Nephron (organoid): Measurements from ENCODE around the gene CYP2F1.

Experiments used
- H3K27ac Mint-ChIP-seq, 3 experiments: 2 replicates each; pipeline ENCODE4 v1.8.0; 2020; ENCODE audit warnings: mixed read lengths in 3 of 3, mild to moderate bottlenecking in 2 of 3, moderate library complexity in 1 of 3
- H3K27me3 Mint-ChIP-seq: 2 replicates; pipeline ENCODE4 v1.8.0; 2021; ENCODE audit warnings: low read depth, mild to moderate bottlenecking, moderate library complexity, mixed read lengths
- H3K36me3 Mint-ChIP-seq: 2 replicates; pipeline ENCODE4 v1.8.0; 2020; ENCODE audit warnings: low read depth, mixed read lengths
- H3K4me1 Mint-ChIP-seq: 2 replicates; pipeline ENCODE4 v1.8.0; 2020; ENCODE audit warnings: mixed read lengths
- H3K4me3 Mint-ChIP-seq, 3 experiments: 2 replicates each; pipeline ENCODE4 v1.8.0; 2020; ENCODE audit warnings: mild to moderate bottlenecking in 3 of 3, mixed read lengths in 3 of 3, moderate library complexity in 2 of 3
- H3K9me3 Mint-ChIP-seq: 2 replicates; pipeline ENCODE4 v1.8.0; 2020; ENCODE audit warnings: mixed read lengths
- CTCF ChIP-seq, 3 experiments: fragments of 200-600 bp; sonication (generic); IDR thresholded peaks; one replicate each; pipeline ENCODE4 v1.5.0; 2021; ENCODE audit warnings: antibody characterized with exemption in 3 of 3; ENCODE audit not compliant: unreplicated experiment in 3 of 3

Gene CYP2F1

GRCh38 chr19:41114132-41114531, at the start of gene CYP2F1:
Gene CYP2F1 (plus strand): TSS chr19:41114432. CDS start chr19:41116189, 1,757 bp downstream.
- no peak within 1 kb of the TSS for H3K27ac Mint-ChIP-seq
- H3K4me3 Mint-ChIP-seq: no peak within 1 kb of the TSS
- H3K36me3 Mint-ChIP-seq: no peaks in the 10 kb centered on the region
- H3K9me3 Mint-ChIP-seq: peaks cover 4% of the 10 kb centered on the region
- H3K27me3 Mint-ChIP-seq: peaks cover 25% of the 10 kb centered on the region
- no peak for TF ChIP-seq CTCF (IDR thresholded peaks at IDR 0.05; ENCODE audit: unreplicated experiment in 3 of 3)
- no peaks in the 10 kb centered on the region for H3K4me1 Mint-ChIP-seq

- H3K4me3 Mint-ChIP-seq: no peak overlapping the region
- no peaks in the 10 kb centered on the region for H3K4me1 Mint-ChIP-seq
- peaks cover 5% of the 10 kb centered on the region for H3K27me3 Mint-ChIP-seq
- no peak overlapping the region for H3K27ac Mint-ChIP-seq
- no peaks in the 10 kb centered on the region for H3K36me3 Mint-ChIP-seq
- no peaks in the 10 kb centered on the region for H3K9me3 Mint-ChIP-seq
- TF ChIP-seq CTCF (IDR thresholded peaks at IDR 0.05; ENCODE audit: unreplicated experiment in 3 of 3): no peak
These were observed 49.2 kb upstream of the CYP2F1 start for GRCh38 chr19:41064974-41065569.

GRCh38 chr19:41076286-41076685, 37.9 kb upstream of the CYP2F1 start:
- Mint-ChIP-seq H3K27ac (no peak overlapping the region), H3K4me3 (no peak overlapping the region), H3K4me1 (no peaks in the 10 kb centered on the region), H3K27me3 (peaks cover 7% of the 10 kb centered on the region), H3K36me3 (no peaks in the 10 kb centered on the region), H3K9me3 (peaks cover 8% of the 10 kb centered on the region)
- TF ChIP-seq CTCF (IDR thresholded peaks at IDR 0.05; ENCODE audit: unreplicated experiment in 3 of 3): no peak

- H3K27me3 Mint-ChIP-seq: peaks cover 31% of the 10 kb centered on the region
- no peak for TF ChIP-seq CTCF (IDR thresholded peaks at IDR 0.05; ENCODE audit: unreplicated experiment in 3 of 3)
- no peak overlapping the region for H3K4me3 Mint-ChIP-seq
- no peaks in the 10 kb centered on the region for H3K4me1 Mint-ChIP-seq
- H3K27ac Mint-ChIP-seq: no peak overlapping the region
- H3K36me3 Mint-ChIP-seq: no peaks in the 10 kb centered on the region
- H3K9me3 Mint-ChIP-seq: peaks cover 6% of the 10 kb centered on the region
These were observed 30.7 kb upstream of the CYP2F1 start for GRCh38 chr19:41083516-41083915.

GRCh38 chr19:41085748-41086415, 28.4 kb upstream of the CYP2F1 start:
- Mint-ChIP-seq H3K9me3 (no peaks in the 10 kb centered on the region), H3K27ac (no peak overlapping the region), H3K27me3 (peaks cover 55% of the 10 kb centered on the region), H3K4me1 (no peaks in the 10 kb centered on the region), H3K36me3 (no peaks in the 10 kb centered on the region), H3K4me3 (no peak overlapping the region)
- TF ChIP-seq CTCF (IDR thresholded peaks at IDR 0.05; ENCODE audit: unreplicated experiment in 3 of 3): no peak

GRCh38 chr19:41088151-41088550, 26.1 kb upstream of the CYP2F1 start, which contains the start of gene CYP2A13:
Gene CYP2A13 (plus strand): TSS chr19:41088451. CDS start chr19:41088472, 21 bp downstream.
- H3K4me3 Mint-ChIP-seq: no peak within 1 kb of the TSS
- no peaks in the 10 kb centered on the region for H3K36me3 Mint-ChIP-seq
- TF ChIP-seq CTCF (IDR thresholded peaks at IDR 0.05; ENCODE audit: unreplicated experiment in 3 of 3): no peak
- H3K4me1 Mint-ChIP-seq: no peaks in the 10 kb centered on the region
- H3K9me3 Mint-ChIP-seq: no peaks in the 10 kb centered on the region
- no peak within 1 kb of the TSS for H3K27ac Mint-ChIP-seq
- peaks cover 76% of the 10 kb centered on the region for H3K27me3 Mint-ChIP-seq
